ENCODE data around the gene GLI2. TPM values are rescaled to one million over a fixed set of nuclear protein-coding genes. Genes with fewer than 3 reads are reported as not detected.

Gene GLI2
- 15.4 to 28.5 TPM (median 26.0 TPM) in 5 replicates for total RNA-seq (2022; extraction: Qiagen RNA extraction; ENCODE audit: low read depth)

DNA sequence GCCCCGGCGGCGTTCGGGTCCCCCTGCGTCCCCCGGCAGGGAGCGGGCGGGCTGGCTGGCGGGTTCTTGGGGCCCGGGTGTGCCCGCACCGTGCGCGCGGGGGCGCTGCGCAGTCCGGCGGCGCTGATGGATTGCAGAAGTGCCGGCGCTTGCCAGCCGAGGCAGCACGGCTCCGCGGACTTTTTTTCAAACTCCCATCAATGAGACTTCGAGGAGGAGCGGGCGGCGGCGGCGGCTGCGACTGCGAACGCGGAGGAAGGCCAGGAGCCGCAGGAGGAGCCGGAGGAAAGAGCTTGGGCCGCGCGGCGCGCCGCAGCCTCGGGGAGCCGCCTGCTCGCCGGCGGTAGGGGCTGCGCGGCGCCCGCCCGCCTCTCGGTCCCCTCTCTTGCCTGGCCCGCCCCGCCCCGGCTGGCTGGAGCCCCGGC, at the start of gene GLI2:
TSS of gene GLI2 (plus strand) at position 123 of the 425 bp plus-strand sequence. CDS start 61,453 bp downstream, outside the sequence.

All from A549 treated with ZK216348 at 1 μM for 4 hours (cell line).